Kidney (tissue), 14 donors: ENCODE measurements around the gene MECR. TPM values are rescaled to one million over a fixed set of nuclear protein-coding genes. Genes with fewer than 3 reads are reported as not detected.

Experiments used
- DNase-seq, 5 donors: peaks; one replicate each; pipeline ENCODE4 v3.0.0-alpha.2; 2013 to 2020
- FAIRE-seq: peaks from 2 replicates; lab custom pipeline; 2012; peaks lifted over from hg19 to GRCh38; lab: Jason Lieb, UNC
- H3K27ac ChIP-seq, 2 donors: one replicate each; pipeline ENCODE4 v1.7.0; 2013; ENCODE audit warnings: low read depth in 2 of 2, low read length in 2 of 2, inconsistent platforms in 1 of 2
- H3K27me3 ChIP-seq: one replicate; pipeline ENCODE4 v1.7.1; 2013; ENCODE audit warnings: low read length, inconsistent platforms; ENCODE audit not compliant: control insufficient read depth, insufficient read depth
- H3K36me3 ChIP-seq, 3 donors: one replicate each; pipeline versions ENCODE4 v1.7.0 to v1.7.1; 2013; ENCODE audit warnings: low read length in 3 of 3, control low read depth in 1 of 3, inconsistent platforms in 1 of 3; ENCODE audit not compliant: insufficient read depth in 3 of 3, control insufficient read depth in 2 of 3
- H3K4me1 ChIP-seq, 3 donors: one replicate each; pipeline versions ENCODE4 v1.7.0 to v1.7.1; 2013; ENCODE audit warnings: low read length in 3 of 3, inconsistent platforms in 1 of 3, low read depth in 1 of 3; ENCODE audit not compliant: control insufficient read depth in 2 of 3, insufficient read depth in 2 of 3
- H3K4me3 ChIP-seq, 3 donors: one replicate each; pipeline versions ENCODE4 v1.7.0 to v1.8.1; 2013; ENCODE audit warnings: low read length in 3 of 3, control low read depth in 1 of 3, inconsistent platforms in 1 of 3
- H3K9ac ChIP-seq, 3 donors: one replicate each; pipeline versions ENCODE4 v1.7.0 to v1.7.1; 2013; ENCODE audit warnings: low read length in 3 of 3, control low read depth in 1 of 3, inconsistent platforms in 1 of 3
- H3K9me3 ChIP-seq, 3 donors: one replicate each; pipeline versions ENCODE4 v1.7.0 to v1.7.1; 2013; ENCODE audit warnings: low read length in 3 of 3, control low read depth in 1 of 3, inconsistent platforms in 1 of 3; ENCODE audit not compliant: control insufficient read depth in 2 of 3, insufficient read depth in 1 of 3
- CTCF ChIP-seq: IDR thresholded peaks from 3 replicates; pipeline ENCODE4 v1.5.1; 2012; ENCODE audit warnings: mild to moderate bottlenecking, moderate library complexity, borderline replicate concordance; ENCODE audit not compliant: insufficient read depth; ENCODE audit errors: extremely low read depth
- intact Hi-C: fragments of 100-400 bp; cut with DNase I; formaldehyde crosslinking; loops from one replicate; pipeline ENCODE4 v1.11.1; 2022
- polyA plus RNA-seq: library from polyadenylated mRNA; stranded (reverse); fragments of 350-450 nt; fragmentation: Illumina TruSeq; extraction: RNeasy Lipid Tissue Mini Kit (QIAGEN cat#74804); gene quantifications from one replicate; pipeline ENCODE4 v1.2.3, GENCODE V29; 2014; ENCODE audit warnings: low read depth, low replicate concordance; ENCODE audit not compliant: insufficient read depth
- total RNA-seq: library from RNA; stranded (reverse); fragmentation: NEBNext Ultra II Directional; extraction: Animal tissue kit (Norgen Biotek cat#: 25700); gene quantifications from one replicate; pipeline ENCODE4 v1.2.1, GENCODE V29; 2021
- donor health status: control.
- donor health status: control.
- donor health status: control.
- donor health status: control.
- donor health status: control.
- donor health status: DM: yes; HTN: yes; CAD: no.
- donor health status: Normal renal cell carcinoma (clear cell type).

The MECR gene
- total and polyA plus RNA-seq, 2 donors from 2014 or later: 27.7 to 42.6 TPM

DNA sequence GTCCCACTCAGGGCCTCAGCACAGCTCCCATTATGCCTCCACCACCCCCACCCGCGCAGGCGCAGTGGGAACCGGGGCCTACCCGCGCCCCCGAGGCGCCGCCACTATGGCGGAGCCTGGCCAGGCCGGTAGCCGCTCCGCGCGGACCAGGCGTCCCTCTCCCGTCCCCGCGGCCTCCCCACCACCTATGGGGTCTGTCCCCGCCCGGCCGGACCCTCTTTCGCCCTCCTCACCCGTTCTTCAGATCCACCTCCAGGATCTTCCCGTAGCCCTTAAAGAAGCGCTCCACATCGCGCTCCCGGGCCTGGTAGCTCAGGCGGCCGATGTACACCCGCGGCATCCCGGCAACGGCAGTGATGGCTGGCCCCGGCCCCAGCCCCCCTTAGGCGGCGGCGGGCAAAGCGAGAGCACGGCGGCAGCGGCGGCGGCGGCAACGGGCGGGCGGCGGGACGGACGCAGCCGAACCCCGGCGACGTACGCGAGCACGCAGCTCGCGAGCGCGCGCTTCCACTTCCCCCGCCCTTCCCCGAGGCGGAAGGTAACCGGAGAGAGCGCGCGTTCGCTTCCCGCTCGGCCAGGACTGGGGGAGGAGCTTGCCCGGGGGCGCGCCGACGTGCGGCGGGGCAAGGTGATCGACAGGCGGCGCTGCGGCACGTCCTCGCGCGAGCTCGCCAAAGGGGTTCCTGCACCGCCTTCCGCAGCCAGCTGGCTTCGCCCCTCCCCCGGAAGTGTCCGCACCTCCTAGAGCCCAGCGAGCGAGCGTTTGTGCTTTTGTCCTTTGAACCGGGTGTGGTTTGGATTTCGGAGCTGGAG lies 49.1 kb downstream of the MECR start, which contains the start of gene SRSF4:
Gene SRSF4 (minus strand): TSS at position 488 of the 813 bp plus-strand sequence. CDS start 148 bp downstream, at position 340.
- no peaks in the 10 kb centered on the region for H3K9me3 ChIP-seq
- peak; percentile 21 for FAIRE-seq
- H3K36me3 ChIP-seq: peaks cover 0 to 5% (median 2%) of the 10 kb centered on the region in 3 donors
- H3K9ac ChIP-seq: peak within 1 kb of the TSS; percentile 74 to 89 (median 82)
- peak within 1 kb of the TSS; percentile 100 for H3K27ac ChIP-seq
- intact Hi-C loops: no loop called here
- peak; percentile 99 to 100 (median 100) for DNase-seq
- peaks cover 3 to 25% (median 16%) of the 10 kb centered on the region in 3 donors for H3K4me1 ChIP-seq
- peak; percentile 80 for TF ChIP-seq CTCF
- no peaks in the 10 kb centered on the region for H3K27me3 ChIP-seq
- H3K4me3 ChIP-seq: peak within 1 kb of the TSS; percentile 83 to 95 (median 88)

DNA sequence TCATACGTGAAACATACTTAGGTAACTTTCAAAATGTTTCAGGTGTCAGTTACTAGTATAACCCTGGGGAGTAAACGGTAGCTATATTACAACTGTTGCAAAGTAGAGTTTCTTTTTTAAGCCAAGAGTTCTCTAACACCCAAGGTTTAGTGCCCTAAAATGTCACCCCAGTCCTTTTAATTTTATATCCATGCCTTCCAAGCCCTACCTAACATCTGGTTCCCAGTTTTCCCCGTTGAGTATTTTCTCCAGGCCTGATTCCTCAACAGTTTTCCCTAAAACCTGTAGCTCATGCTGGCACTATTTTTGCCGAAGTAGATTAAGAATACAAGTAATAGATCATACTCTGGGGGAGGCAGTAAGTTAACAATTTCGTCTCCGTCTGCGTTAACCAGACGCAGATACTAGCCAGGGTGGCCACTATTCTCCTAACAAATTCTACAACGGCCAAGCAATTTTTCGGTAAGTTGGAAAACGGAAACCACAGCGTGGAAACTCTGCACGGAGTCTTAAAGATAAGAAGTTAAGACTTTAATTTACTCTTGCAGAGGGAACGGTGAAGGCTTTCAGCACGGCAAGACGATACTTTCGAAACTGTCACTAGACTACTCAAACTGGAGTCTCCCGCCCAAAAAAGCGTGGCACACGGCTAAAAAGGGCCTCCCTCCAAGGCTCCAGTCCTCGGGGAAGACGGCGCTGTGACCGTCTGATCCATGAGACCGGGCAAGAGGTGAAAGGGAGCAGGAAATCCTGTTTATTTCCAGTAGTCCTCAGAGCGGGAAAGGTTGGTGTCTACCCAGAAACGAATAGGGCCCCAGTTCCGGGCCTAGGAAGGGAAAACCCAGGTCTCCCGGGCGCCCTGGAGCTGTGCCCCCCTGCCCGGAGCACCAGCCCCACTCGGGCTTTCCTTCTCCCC lies 50.0 kb downstream of the MECR start:
- no peak for DNase-seq
- Histone ChIP-seq H3K9me3 (no peaks in the 10 kb centered on the region), H3K27me3 (no peaks in the 10 kb centered on the region), H3K36me3 (peaks cover 0 to 5% (median 2%) of the 10 kb centered on the region in 3 donors), H3K4me3 (peak overlapping the region; percentile 83 to 95 (median 88)), H3K9ac (peak overlapping the region; percentile 67 to 89 (median 82)), H3K4me1 (peaks cover 3 to 21% (median 13%) of the 10 kb centered on the region in 3 donors), H3K27ac (peak overlapping the region; percentile 100)
- intact Hi-C loops: no loop called here
- FAIRE-seq: no peak
- TF ChIP-seq CTCF: no peak

DNA sequence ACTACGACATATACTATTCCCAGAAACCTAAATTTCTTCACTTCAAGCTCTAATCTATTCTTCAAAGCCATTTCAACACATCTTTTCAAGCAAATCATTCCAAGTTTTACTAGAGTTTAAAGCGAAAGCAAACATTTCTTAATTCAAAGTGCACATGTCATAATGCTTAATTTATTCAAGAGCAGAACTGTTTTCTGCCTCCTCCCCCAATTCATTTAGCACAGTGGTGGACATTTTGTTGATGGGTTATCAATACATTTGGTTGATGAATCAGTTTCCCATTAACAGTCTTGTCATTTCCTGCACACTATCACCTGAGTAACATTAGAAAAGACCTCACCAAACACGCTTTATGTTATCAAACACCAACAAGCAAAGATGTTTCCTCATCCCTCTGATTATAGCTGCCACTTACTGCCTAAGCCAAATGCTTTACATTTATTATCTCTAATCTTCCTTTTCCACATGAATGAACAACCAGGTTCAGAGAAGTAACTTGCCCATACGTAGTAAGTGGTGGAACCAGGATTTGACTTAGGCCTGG lies 51.0 kb downstream of the MECR start:
- H3K4me3 ChIP-seq: peak overlapping the region; percentile 83 to 95 (median 88)
- H3K9me3 ChIP-seq: no peaks in the 10 kb centered on the region
- intact Hi-C loops: no loop called here
- H3K9ac ChIP-seq: peak overlapping the region; percentile 37 to 89 (median 67)
- TF ChIP-seq CTCF: no peak
- no peaks in the 10 kb centered on the region for H3K27me3 ChIP-seq
- H3K4me1 ChIP-seq: peaks cover 3 to 20% (median 13%) of the 10 kb centered on the region in 3 donors
- H3K27ac ChIP-seq: peak overlapping the region in 1 of 2 donors; percentile 74
- FAIRE-seq (no peak), DNase-seq (no peak)
- peaks cover 0 to 5% (median 2%) of the 10 kb centered on the region in 3 donors for H3K36me3 ChIP-seq
